Epidermal melanocyte (primary cell): ENCODE data around the gene JAZF1.

Experiments used
- DNase-seq: peaks from one replicate; pipeline ENCODE4 v3.0.0; 2011; ENCODE audit warnings: low spot score; ENCODE audit not compliant: insufficient read length

The JAZF1 gene

DNA sequence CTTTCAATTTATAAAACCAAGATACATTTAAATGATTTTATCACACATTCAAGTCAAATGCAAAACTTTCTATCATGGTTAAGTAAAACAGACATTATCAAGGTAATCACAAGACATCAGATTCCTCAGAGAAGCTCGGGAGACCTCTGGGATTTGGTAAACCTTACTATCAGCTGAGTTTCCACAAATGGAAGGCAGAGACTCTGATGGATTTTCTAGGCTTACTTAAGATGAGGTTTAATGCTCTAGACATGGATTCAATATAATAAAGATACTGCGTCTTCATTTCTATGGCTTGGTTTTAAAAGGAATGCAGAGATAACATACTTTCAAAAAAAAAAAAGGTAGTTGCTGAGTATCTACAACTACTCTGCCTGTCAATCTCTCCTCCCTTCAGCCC is 171.7 kb downstream of the JAZF1 start:
- no peak for DNase-seq

DNA sequence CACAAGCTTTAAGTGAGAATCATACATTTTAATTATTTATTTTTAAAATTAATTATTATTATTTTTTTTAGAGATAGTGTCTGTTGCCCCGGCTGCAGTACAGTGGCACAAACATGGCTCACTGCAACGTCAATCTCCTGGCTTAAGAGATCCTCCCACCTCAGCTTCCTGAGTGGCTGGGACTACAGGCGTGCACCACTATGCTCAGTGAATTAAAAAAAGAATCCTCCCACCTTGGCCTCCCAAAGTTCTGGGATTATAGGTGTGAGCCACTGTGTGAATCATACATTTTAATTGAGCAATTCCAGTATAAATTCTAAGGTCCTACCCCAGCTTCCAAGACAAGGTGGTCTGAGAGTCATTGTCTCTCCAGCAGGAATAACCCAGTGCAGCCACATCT is 172.4 kb downstream of the JAZF1 start:
- no peak for DNase-seq

GRCh38 chr7:28006491-28006890 is 174.1 kb downstream of the JAZF1 start:
- no peak for DNase-seq

- no peak for DNase-seq
These were observed 174.8 kb downstream of the JAZF1 start for GRCh38 chr7:28005847-28006231.

GRCh38 chr7:28005075-28005846 is 175.3 kb downstream of the JAZF1 start:
- no peak for DNase-seq

DNA sequence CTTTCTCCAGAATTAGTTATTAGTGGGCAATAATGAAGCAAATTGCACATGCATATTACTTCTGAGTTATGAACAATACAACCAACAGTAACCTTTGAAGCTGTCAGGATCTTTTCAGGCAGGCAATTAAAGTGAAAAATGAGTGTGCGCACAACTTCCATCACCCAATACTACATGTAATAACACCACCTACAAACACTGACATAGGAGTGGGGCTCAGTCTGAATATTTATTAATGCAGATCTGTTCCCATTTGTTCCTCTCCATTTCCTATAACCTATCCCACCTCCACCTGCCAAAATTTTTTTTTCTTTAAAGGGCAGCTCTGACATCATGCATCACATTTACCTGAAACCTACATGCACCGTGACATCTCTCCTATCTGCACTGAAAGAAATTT is 177.2 kb downstream of the JAZF1 start:
- no peak for DNase-seq

DNA sequence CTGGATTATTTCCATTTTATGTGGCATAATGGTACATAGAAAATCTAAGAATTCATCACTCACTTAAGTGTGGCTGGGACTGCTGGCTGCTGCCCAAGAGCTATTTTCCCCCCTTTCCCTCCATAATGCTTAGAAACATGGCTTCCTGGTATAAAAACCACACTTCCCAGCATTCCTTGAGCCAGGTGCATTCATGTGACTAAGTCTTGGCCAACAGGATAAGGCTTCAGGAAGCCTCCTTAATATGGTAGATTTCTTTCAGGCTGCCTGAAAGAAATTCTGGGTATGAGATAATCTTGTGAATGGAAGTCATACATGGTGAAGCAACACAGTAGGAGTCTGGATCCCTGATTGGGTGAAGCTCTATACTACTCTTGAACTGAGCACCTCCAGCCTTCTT is 178.0 kb downstream of the JAZF1 start:
- DNase-seq = no peak

DNA sequence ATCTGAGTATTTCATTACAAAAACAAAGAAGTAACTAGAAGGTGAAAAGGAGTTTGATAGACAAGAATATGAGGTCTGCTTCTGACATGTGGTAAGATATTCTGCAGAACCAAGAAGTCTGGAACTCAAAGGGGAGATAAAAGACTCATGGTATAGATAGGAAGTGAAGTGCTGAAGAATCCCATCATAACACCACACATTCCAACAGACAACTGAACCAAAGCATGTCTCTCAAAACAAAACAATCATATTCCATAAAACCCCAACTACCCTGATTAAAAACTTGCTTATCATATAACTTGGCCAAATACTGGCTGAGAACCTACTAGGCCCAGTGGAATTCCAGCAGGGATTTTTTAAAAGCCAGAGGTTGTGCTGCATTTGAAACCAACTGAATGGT is 178.7 kb downstream of the JAZF1 start:
- no peak for DNase-seq

- no peak for DNase-seq
These were observed 180.8 kb downstream of the JAZF1 start for GRCh38 chr7:27999829-28000228.

- no peak for DNase-seq
These were observed 182.2 kb downstream of the JAZF1 start for GRCh38 chr7:27998382-27998781.

GRCh38 chr7:27997188-27997707 is 183.3 kb downstream of the JAZF1 start:
- no peak for DNase-seq

- DNase-seq = no peak
These were observed 184.5 kb downstream of the JAZF1 start for GRCh38 chr7:27996141-27996540.

GRCh38 chr7:27995228-27995627 is 185.4 kb downstream of the JAZF1 start:
- no peak for DNase-seq

GRCh38 chr7:27994639-27995038 is 186.0 kb downstream of the JAZF1 start:
- DNase-seq = no peak

DNA sequence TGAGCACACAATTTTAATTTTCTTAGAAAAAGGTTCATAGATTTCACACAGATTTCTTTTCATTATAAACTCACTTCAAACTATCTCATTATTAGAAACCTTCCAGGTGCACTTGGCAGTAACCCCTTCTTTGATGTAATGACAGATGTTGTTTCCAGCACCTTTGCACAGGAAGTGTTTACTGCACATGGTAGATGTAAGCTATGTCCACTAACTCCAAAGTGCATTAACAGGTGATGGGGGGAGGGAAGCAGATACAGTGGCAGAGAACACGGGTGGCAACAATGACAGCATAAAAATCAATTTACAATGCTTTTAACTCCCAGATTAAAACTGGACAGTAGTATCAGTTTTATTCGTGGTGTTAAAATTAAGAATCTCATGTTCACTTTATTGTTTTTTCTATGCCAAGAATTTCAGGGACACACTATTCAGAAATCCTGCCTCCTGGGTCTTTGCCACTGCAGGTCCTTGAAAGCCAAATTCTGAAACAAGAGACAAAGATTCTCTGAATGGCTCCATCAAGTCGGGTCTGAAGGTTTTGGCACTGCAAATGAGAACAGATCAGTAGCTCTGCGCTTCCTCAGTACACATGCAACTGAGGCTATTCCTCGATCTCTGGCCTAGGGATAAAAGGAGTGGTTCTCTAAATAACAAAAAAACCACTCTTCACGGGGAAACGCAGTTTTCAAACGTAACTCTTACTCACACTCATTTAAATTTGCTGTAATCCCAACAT is 187.7 kb downstream of the JAZF1 start:
- no peak for DNase-seq

- peak; percentile 50 for DNase-seq
These were observed 188.5 kb downstream of the JAZF1 start for GRCh38 chr7:27992097-27992496.

DNA sequence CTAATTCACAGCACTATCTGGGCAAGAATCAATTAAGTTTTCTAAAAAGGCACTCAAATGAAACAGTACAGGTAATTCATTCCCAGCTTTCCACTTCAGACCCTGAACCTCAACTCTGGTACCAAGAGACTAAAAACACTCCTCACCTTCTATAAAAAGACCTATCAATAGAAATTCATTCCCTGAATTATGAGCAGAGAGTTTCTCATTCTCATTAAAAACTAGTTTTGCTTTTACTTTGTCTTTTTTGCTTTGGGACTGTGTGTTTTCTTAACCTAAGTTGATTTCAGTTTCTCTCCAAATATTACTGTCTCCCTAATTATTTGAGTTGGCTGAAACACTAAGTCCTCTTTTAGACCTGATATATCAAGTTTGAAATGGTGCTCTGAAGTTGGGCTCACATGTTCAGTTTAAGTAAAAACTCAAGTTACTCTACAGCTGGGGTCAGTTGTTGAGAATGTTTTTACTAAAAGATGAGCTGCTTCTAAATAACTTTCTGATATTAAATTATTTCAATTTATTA is 189.5 kb downstream of the JAZF1 start:
- DNase-seq = no peak

GRCh38 chr7:27976531-27976930 is 204.1 kb downstream of the JAZF1 start:
- DNase-seq = no peak

- no peak for DNase-seq
These were observed 207.0 kb downstream of the JAZF1 start for GRCh38 chr7:27973625-27974024.

DNA sequence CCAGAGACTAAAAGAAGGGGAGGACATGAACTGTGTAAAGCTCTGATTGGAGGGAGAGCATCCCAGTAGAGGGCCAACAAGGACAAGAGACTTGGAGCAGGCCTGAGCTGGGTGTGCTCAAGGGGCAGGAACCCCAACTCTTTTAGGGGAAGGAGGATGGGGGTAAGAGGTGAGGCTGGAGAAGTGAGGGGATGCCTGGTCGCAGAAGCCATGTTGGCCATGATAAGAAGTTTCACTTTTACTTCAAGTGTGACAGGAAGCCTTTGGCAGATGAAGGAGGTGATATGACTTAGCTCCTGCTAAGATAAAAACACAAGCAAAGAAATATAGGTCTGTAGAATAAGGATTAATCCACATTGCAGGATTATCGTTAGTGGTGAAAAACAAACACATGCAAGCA is 208.3 kb downstream of the JAZF1 start:
- no peak for DNase-seq

DNA sequence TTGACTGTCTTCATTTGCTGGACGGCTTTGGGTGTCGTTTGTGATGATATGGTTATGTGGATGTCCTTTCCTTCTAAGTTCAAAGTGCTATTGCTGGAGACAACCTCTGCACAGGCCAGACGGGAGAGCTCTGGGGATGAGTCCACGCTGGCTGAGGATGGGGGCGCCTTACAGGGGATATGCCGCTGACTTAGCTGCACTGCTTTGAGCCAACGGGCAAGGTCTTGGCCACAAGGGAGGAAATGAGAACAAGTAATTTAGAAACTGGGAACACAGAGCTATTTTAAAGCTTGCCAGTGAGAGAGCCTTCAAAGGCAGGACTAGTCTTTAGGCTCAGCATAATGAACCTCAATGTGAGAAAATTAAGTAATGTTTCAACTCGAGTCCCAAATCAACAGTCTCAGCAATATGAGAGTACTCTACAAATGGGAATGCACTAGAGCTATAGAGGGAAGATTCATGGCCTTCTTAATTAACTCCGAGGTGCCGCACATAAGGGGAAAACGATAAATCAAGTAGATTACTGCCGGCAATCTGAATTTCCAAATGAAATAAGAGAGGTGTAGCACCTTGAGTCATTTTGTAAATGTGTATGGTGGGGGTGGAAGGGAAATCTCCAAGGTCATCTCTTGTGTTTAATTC is 209.3 kb downstream of the JAZF1 start:
- no peak for DNase-seq

GRCh38 chr7:27970350-27970749 is 210.2 kb downstream of the JAZF1 start:
- no peak for DNase-seq
